PC-9 (cell line): ENCODE data around the gene SNAPC2.

Source experiments
- CTCF ChIP-seq: fragments of 200-600 bp; sonication (generic); conservative IDR thresholded peaks from 2 replicates; pipeline ENCODE4 v1.6.1; 2017; ENCODE audit warnings: mixed run types, antibody characterized with exemption, mild to moderate bottlenecking, moderate library complexity
- EZH2 ChIP-seq: fragments of 200-600 bp; sonication (generic); IDR thresholded peaks from 2 replicates; pipeline ENCODE4 v1.8.0; 2017; ENCODE audit warnings: antibody characterized with exemption, low read depth

- TF ChIP-seq CTCF (no peak), EZH2 (no peak)
Observed at GRCh38 chr19:7901337-7901736, 18.8 kb upstream of the SNAPC2 start.
